Body of pancreas (tissue), 4 donors: ENCODE measurements around the gene SELENOS.

Source experiments
- POLR2A ChIP-seq, 3 donors: fragments of 450-650 bp; IDR thresholded peaks; one replicate each; pipeline ENCODE4 v1.6.1; 2016; ENCODE audit warnings: antibody characterized with exemption in 3 of 3, mild to moderate bottlenecking in 2 of 3
- TF ChIP-seq, protein P1 (sequence below), 7 experiments: fragments of 450-650 bp in 4 of 7; fragments of 200-600 bp in 3 of 7; sonication (generic) in 3 of 7; IDR thresholded peaks; one replicate each; pipeline ENCODE4 v1.5.1; 2016 to 2019; ENCODE audit warnings: antibody characterized with exemption in 7 of 7

GRCh38 chr15:101275018-101275417, 2.3 kb downstream of the SELENOS start:
- TF ChIP-seq, protein P1, sequence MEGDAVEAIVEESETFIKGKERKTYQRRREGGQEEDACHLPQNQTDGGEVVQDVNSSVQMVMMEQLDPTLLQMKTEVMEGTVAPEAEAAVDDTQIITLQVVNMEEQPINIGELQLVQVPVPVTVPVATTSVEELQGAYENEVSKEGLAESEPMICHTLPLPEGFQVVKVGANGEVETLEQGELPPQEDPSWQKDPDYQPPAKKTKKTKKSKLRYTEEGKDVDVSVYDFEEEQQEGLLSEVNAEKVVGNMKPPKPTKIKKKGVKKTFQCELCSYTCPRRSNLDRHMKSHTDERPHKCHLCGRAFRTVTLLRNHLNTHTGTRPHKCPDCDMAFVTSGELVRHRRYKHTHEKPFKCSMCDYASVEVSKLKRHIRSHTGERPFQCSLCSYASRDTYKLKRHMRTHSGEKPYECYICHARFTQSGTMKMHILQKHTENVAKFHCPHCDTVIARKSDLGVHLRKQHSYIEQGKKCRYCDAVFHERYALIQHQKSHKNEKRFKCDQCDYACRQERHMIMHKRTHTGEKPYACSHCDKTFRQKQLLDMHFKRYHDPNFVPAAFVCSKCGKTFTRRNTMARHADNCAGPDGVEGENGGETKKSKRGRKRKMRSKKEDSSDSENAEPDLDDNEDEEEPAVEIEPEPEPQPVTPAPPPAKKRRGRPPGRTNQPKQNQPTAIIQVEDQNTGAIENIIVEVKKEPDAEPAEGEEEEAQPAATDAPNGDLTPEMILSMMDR (IDR thresholded peaks at IDR 0.05): no peak
- no peak for TF ChIP-seq POLR2A (IDR thresholded peaks at IDR 0.05)
